HG03575 (cell line): Measurements from ENCODE around the gene NECTIN1.
A peak's percentile ranks its signal among the peaks of the same experiment; 100 is the strongest.

ENCODE experiments used
- ATAC-seq: cut with Tn5 transposase; IDR thresholded peaks from one replicate; pipeline ENCODE4 v1.9.1; 2021; ENCODE audit not compliant: unreplicated experiment, insufficient number of reproducible peaks, low FRiP score; ENCODE audit errors: extremely low read depth

NECTIN1 gene

DNA sequence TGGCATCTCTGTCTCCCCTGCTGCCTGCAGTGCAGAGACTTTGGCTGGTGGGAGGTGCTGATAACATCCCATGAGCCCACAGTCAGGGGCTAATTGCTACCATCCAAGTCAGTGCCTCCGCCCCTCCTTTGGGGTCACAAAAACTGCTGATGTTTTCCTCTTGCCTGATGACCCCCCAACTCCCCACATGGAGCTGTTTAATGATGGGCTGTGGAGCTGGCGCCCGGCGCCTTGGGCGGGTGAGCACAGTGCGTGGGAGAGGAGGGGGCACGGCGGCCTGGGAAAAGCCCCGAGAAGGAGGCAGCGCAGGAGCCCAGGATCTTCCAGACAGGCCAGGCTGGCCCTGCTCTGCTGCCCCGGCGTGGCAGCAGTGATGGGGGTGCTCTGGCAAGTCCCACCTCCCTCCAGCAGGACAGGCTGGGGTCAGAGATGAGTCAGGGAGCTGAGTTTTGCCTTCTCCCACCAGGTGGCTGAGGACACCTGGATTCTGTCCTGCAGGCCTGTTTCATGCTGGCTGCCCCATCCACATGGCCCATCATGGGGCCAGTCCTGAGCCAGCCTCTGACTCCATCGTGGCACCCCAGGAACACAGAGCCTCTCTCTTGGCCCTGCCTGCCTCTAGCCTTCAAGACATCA lies 43.8 kb downstream of the NECTIN1 start:
- no peak for ATAC-seq

DNA sequence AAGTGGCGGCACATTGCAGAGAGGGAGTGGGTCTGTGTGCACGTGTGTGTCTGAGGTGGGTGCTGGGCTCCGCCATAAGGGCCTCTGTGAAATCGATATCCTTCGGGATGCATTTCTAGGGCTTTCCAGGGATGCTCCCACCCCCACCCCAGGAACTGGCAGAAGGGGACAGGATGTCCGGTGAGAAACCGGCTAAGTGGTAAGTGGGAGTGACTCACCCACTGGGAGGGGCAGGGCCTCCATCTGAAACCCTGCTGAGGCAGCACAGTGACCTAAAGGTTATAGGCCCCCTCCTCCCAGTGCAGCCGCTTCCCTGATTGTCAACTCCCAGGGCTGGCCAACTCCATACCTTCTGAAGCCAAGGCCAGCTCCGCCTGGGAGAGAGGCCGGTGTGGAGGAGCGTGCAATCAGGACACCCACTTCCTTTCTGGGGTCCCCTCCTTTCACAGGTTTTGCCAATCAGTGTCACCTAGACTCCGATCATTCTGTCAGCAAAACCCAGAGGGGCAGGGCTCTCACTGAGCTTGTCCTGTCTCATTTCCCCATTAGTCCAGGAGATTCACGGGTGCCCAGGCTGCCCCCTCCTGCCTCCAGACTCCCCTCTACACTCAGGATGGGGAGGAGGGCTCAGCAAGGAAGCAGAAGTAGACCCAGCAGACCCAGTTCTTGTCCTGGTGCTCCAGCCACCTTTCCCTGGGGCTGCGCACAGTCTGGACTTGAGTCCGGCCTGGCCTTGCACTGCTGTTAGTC lies 44.5 kb downstream of the NECTIN1 start:
- ATAC-seq: no peak

DNA sequence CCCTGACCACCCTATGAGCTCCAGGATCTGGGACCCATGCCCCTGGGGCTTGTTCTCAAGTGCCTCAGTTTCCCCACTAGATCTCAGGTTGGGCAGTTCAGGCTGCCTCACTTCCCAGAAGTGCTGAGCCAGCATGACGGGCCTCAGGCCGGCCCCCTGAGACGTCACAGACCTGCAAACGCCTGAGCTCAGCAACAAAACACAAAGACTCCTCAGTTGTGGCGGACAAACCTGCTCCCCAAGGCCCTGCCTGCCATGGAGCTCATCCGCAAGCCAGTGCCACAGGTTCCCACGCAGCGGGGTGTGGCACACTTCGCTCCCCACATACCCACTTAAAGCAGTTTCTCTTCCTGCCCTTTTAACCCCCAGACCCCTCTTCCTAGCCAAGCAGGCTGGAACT lies 45.2 kb downstream of the NECTIN1 start:
- no peak for ATAC-seq

DNA sequence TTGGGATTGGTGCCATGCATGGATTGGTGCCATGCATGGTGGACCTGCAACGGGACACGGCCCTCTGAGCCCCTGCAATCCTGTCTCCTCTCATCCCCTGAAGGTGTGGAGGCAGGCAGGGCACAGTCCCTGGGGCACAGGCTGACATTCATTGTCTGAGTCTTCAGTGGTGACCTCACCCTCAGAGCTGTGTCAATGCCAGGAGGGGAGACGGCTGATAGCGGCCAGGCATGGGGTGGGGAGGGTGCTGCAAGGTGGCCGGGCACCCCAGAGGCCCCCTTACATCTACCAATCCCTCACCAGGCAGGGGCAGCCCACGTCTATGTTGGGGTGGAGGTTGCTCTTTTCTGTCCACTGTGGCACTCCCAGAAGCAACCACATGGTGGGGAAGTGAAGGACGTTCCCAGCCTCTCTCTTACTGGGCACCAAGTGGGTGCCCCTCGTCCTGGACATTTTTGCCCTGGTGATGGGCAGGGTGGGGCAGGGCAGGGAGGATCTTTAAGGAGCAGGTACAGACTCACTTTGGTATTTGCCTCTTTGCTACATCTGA lies 47.6 kb downstream of the NECTIN1 start:
- ATAC-seq: no peak

DNA sequence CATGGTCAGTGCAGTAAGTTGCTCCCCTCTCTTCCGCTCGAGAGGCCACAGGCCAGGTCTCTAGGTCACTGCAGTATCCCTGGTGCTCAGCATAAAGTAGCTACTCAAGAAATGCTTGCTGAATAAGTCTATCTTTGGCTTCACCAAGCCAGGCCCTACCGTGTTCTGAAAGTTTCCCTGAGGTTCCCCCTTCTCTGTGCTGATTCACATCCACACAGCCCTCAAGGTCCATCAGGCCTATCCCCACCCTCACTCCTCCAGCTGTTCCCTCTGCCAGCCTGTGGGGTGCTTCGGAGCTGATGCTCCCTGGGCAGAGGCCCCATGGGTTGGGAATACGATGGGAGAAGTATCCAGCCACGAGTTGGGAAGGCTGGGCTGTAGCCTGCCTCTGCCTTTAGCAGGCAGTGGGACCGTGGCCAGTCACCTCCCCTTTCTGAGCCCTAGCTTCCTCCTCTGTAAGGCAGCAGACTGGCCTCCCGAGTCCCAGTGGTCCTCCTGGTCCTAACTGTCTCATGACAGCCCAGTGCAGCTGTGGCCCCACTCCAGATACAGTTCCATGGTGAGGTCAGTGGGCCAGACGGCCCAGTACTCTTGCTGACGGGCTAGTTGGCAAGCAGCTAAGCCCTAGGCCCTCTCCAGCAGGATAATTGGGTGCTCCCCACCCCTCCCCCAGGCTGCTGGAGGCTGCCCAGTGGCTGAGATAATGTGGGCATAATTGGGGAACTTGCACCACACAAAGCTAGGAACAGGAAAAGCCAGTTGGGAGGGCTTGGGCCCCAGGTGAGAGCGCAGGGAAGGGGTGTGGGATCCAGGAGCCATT lies 48.2 kb downstream of the NECTIN1 start:
- no peak for ATAC-seq

DNA sequence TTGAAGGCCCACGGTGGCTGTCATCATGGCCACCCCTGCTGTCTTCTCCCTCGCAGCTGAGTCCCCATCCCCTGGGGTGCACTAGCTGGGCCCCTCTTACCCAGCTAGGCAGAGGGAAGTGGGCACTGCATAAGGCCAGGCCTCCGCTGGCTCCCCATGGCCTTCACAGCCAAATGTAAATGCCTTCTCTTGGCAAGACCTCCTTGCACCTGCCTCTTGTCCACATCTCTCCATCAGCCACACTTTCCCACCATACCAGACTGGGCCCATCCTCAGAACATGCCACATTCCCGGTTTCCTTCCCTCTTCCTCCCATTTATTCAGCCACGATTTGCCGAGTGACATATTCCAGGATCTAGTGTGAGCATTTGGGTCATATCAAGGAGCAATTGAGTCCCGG lies 49.7 kb downstream of the NECTIN1 start:
- ATAC-seq: no peak

DNA sequence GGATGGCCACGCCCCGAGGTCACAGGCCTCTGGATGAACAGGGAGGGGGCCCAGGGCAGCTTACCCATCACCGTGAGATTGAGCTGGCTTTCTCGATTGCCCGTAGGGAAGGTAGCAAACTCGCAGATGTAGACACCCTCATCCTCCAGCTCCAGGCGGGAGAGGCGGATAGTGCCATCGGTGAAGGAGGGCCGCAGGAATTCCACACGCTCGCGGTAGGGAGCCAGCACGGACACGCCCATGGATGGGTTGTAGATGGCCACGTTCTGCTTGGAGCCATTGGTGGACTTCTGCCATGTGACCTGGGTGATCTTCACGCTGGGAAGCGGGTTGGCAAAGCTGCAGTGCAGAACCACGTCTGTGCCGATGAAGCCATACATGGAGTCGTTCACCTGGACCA lies 50.6 kb downstream of the NECTIN1 start:
- no peak for ATAC-seq

DNA sequence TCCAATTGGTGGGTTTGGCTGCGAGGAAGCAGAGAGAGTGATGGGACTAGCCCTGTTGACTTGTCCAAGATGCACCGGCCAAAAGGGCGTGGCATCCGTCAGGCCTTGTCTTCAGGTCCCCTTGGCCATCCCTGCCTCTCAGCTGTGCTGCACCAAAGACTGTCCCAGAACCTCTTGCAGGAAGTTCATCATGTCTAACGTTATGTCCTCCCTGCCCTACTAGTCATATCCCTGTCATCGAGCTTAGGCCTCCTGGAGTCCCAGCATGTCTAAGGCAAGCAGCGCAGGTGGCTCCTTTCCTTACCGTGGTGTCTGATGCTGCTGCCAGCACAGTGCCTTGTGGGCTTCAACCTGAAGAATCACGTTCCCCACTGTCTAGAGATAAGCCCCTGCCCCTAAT lies 51.2 kb downstream of the NECTIN1 start:
- no peak for ATAC-seq

DNA sequence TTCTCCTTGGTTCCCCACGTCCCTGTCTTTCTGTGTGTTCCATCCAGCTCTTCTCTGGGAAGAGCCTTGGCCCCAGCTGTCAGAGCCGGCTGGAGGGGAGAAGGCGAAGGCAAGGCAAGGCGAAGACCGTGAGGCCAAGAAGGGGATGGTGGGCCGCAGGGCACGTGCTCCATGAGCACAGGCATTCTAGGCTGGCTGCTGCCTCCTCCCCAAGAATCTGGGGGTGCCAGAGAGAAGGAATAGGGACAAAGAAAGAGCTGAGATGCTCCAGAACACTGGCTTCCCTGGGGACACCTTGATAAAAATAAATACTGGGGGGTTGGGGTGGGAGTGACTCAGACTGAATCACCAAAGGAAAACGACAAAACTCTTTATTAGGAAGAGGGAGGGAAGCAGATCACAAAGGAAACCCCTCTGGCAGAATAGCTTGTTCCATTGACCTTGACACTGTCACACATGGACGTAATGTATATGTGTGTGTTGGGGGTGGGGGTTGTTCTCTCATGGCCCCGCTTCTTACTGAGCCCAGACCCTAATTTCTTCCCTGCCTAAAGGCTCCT lies 52.5 kb downstream of the NECTIN1 start:
- no peak for ATAC-seq

DNA sequence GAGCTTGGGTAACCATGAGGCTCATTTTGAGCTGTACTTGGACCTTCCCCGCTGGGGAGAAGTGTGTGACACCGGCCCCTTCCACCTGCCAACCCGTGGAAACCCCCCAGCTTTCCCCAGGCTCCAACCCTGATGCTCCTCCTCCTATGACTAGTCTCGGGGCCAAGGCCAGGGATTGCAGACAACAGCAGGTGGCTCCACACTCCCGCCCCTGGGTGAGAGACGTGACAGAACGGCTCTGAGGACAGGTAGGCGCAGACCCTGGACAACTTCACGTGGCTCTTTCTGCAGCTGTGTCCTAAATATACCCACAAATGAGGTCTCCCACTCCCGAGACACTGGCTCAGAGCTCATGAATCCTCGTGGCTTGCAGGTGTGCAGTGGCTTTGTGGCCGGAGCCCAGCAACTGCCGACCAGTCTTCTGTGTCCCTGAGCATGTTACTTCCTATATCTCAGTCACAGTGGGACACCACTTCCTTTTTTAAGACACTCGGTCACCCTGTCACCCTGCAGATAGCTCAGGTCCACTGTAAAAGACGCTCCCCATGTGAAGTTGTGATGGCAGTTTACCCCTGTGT lies 55.2 kb downstream of the NECTIN1 start:
- peak; percentile 79 for ATAC-seq

DNA sequence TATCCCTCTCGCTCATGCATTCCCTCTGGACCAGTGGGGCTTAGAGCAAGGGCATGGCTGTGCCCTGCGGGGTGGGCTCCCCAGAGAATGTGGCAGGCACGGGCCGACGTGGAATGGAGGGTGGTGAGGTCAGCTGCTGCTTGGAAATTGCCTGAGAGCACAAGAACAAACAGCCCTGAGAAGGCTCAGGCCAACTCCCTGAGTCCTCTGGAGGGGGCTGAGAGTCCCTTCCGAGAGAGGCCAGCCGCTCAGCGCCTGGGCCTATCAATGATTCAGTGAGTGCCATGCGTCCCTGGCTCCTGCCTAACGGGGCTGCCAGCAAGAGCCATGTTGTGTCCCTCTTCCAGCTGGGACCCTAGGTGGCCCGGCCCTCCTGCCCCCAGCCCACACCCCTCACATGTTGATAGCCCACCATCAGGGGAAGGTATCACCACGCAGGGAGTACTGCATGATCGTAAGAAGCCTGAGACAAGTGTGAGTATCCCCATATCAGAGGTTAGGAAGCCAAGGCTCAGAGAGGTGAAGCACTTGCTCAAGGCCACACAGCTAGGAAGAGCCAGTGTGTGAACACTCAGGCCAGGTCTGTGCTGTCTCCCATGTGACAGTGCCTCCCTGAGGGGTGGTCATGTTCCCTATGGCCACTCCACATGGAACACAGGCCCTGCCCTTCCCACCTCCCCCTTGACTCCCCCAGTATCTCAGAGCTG lies 55.8 kb downstream of the NECTIN1 start:
- ATAC-seq: no peak

DNA sequence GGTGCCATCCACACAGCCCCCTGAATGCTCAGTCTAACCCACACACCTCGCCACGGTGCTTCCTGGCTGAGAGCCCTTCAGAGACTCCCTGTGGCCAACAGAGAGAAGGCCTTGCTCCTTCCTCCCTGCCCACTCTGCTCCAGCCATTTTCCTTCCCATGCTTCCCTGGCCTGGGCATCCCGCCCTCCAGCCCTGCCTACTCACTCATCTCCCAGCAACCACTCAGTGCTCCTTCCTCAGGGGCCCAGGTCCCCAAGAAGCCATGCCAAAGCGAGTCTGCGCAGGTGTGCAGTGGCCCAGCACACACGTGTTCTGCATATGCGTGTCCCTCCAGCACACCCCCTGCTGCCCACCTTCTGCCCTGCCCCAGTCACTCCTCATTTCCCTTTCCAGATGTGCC lies 56.4 kb downstream of the NECTIN1 start:
- ATAC-seq: no peak

DNA sequence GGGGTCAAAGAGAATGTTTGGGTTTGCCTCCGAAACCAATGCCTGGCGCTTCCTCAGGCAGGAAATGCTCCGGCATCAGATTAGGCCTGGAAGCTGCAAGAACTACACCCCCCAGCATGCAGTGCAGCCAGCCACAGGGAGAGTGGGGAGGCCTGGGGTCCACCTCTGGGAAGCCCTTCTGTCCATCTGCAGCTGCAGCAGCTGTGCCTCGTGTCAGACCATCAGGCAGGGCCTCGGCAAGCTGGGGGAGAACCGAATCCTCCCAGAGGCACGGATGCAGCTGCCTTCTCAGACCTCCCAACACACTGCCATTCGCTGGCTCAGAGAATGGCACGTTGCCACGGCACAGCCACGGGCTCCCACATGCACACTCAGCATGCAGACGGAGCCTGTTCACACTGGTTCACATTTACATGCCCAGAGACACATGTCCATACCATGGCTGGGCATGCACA lies 57.4 kb downstream of the NECTIN1 start:
- ATAC-seq: no peak

DNA sequence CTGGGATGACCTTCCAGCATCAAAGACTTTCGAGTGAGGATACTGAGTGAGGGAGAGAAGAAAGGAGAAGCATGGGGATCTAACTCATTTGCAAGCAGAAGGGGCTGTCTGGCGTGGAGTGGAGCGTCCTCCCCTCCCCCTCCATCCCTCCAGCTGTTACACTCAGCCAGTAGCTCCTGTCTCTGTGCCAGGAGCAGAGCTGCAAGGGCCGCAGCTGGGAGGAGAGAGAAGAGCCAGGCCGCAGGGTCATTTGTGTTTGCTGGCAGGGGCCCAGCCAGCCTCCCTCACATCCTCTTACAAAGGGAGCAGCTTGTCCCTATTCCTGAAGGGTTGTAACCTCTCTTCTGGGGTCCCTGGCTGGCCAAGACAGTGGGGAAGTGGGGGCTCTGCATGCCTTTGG lies 57.9 kb downstream of the NECTIN1 start:
- ATAC-seq: no peak

DNA sequence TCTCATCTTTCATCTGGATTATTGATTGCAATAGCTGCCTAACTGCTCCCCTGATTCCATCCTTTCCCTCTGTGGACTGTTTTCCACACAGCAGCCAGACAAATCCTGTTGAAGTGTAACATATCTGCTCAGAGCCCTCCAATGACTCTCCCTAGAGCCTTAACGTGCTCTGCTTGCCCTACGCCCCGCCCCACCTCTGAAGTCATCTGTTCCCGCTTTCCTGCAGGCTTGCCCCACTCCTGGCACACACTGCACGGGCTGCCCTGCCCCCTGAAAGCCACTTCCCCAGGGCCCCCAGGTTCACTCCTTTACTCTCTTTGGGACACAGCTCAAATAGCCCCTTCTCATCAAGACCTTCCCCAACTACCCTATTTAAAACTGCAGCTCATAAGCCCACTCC lies 59.5 kb downstream of the NECTIN1 start:
- no peak for ATAC-seq

DNA sequence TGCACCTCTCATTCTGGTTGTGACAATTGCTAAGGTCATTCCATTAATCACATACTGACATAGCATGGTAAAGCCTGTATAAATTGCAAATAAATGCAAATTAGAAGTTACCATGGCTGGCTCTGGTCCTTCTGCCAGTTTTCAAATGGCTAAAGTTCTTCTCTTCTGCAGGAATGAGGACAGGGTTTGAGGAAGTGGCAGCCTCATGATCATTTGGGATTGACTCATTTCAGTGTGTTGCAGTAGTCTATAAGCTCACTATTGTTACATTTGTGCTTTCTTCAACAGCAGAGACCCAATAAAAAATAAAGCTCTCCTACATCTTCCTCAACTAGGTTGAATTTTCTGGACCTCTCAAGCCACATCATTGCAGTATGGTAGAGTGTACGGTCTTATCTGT lies 60.3 kb downstream of the NECTIN1 start:
- ATAC-seq: no peak

DNA sequence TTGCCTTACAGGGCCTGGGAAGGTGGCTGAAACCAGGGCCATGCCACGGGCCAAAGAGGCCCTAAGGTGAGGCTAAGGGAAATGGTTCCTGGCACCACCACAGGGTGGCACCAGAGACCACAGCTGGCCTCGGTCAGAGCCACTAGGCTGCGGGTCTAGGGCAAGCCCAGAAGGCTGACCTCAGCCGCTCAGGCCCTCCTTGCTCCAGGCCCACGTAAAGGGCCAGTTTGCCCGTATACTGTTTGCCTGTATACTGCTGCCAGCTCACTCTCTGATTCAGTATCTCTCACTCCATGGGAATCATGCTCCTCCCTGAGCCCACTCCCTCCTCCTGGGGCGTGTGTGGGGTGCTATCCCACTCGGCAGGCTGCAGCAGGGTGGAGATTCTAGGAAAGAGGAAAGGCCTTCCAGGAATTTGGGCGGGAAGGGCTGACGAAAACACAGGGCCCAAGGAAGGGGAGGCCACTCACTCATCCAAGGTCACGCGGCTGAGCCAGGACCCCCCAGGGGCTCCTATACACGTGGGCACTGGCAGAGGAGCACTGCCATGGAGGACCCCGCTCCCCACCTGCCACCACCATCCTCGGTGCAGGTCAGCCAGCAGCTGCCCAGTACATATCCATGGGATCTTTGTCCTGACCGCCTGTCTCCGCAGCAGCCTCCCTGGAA lies 62.4 kb downstream of the NECTIN1 start:
- ATAC-seq: no peak

DNA sequence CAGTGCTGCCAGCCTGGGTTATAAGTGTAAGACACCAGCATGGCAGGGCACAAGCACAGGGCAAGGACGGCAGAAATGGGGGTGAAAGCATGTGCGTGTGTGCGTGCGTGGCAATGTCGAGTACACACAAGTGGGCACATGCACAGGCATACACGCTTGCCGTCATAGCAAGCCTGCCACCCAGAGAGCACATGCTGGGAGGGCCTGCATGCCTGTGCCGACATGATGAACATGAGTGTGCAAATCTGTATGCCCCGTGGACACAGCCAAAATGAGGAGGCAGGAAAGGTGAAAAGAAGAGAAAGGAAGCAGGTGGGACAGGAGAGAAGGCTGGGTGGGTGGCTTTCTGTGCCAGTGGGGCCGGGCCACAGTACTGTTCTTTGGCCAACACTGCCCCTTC lies 62.9 kb downstream of the NECTIN1 start:
- no peak for ATAC-seq
